Transverse colon (tissue), 1 donor: ENCODE data around the gene SMIM34.
"Not testable (repeated sequence)": the region's sequence is repeated elsewhere in the genome, so short reads cannot be mapped to it uniquely, and the experiment has no call there.

Experiments
- EP300 ChIP-seq: sonication (generic); formaldehyde crosslinking; IDR thresholded peaks from one replicate; pipeline ENCODE4 v1.6.1; 2017; ENCODE audit warnings: antibody characterized with exemption, low read depth
- POLR2A ChIP-seq: fragments of 450-650 bp; IDR thresholded peaks from one replicate; pipeline ENCODE4 v1.6.1; 2016; ENCODE audit warnings: antibody characterized with exemption, mild to moderate bottlenecking, moderate library complexity

GRCh38 chr21:34459426-34459825, 35.7 kb upstream of the SMIM34 start:
- not testable (repeated sequence) for TF ChIP-seq EP300, POLR2A
